Neuronal stem cell (in vitro differentiated cells): ENCODE data around the gene RB1.

Experiments used
- DNase-seq: peaks from one replicate; pipeline ENCODE4 v3.0.0-alpha.2; 2013; ENCODE audit warnings: low spot score
- H2AFZ ChIP-seq: one replicate; pipeline ENCODE4 v1.6.1; 2013; ENCODE audit warnings: mild to moderate bottlenecking, low read length, inconsistent platforms
- H2AK5ac ChIP-seq: 2 replicates; pipeline ENCODE4 v1.6.1; 2013; ENCODE audit warnings: low read depth, mild to moderate bottlenecking, inconsistent platforms, low read length, moderate library complexity, mixed read lengths
- H2BK120ac ChIP-seq: 2 replicates; pipeline ENCODE4 v1.6.1; 2013; ENCODE audit warnings: low read depth, mild to moderate bottlenecking, inconsistent platforms, low read length, moderate library complexity, mixed read lengths
- H2BK12ac ChIP-seq: one replicate; pipeline ENCODE4 v1.6.1; 2013; ENCODE audit warnings: low read length, inconsistent platforms
- H2BK15ac ChIP-seq: 2 replicates; pipeline ENCODE4 v1.6.1; 2013; ENCODE audit warnings: mild to moderate bottlenecking, low read length, inconsistent platforms, mixed read lengths
- H2BK5ac ChIP-seq: one replicate; pipeline ENCODE4 v1.6.1; 2013; ENCODE audit warnings: inconsistent platforms, mild to moderate bottlenecking, low read length, moderate library complexity
- H3K14ac ChIP-seq: one replicate; pipeline ENCODE4 v1.6.1; 2013; ENCODE audit warnings: low read length, inconsistent platforms
- H3K18ac ChIP-seq: 2 replicates; pipeline ENCODE4 v1.6.1; 2013; ENCODE audit warnings: low read length, inconsistent platforms
- H3K23ac ChIP-seq: 2 replicates; pipeline ENCODE4 v1.6.1; 2013; ENCODE audit warnings: low read depth, mild to moderate bottlenecking, mixed read lengths, low read length, inconsistent platforms; ENCODE audit not compliant: poor library complexity
- H3K27ac ChIP-seq: replicated peaks from 3 replicates; pipeline ENCODE4 v1.5.1; 2013; ENCODE audit warnings: low read length, inconsistent platforms
- H3K27me3 ChIP-seq, 3 experiments: 2 replicates each; pipeline ENCODE4 v1.6.1; 2013; ENCODE audit warnings: low read length in 3 of 3, mild to moderate bottlenecking in 2 of 3, inconsistent platforms in 1 of 3, low read depth in 1 of 3, mixed read lengths in 1 of 3, moderate library complexity in 1 of 3; ENCODE audit not compliant: control insufficient read depth in 3 of 3, insufficient read depth in 3 of 3
- H3K36me3 ChIP-seq, 2 donors: replicated peaks in 1 of 2; 2 replicates each; pipeline ENCODE4 v1.6.1; 2013; ENCODE audit warnings: low read length in 2 of 2; ENCODE audit not compliant: control insufficient read depth in 2 of 2, insufficient read depth in 2 of 2
- H3K4ac ChIP-seq: 2 replicates; pipeline ENCODE4 v1.6.1; 2013; ENCODE audit warnings: inconsistent platforms, mild to moderate bottlenecking, low read length, moderate library complexity
- H3K4me1 ChIP-seq, 2 donors: 1 replicate in 1 of 2; 2 replicates in 1 of 2; pipeline ENCODE4 v1.6.1; 2013; ENCODE audit warnings: low read length in 2 of 2, low read depth in 1 of 2; ENCODE audit not compliant: control insufficient read depth in 2 of 2, insufficient read depth in 1 of 2
- H3K4me2 ChIP-seq: one replicate; pipeline ENCODE4 v1.6.1; 2013; ENCODE audit warnings: mild to moderate bottlenecking, low read length, inconsistent platforms; ENCODE audit not compliant: insufficient read depth, poor library complexity, severe bottlenecking
- H3K4me3 ChIP-seq, 2 donors: 2 replicates each; pipeline ENCODE4 v1.5.1; 2013; ENCODE audit warnings: low read length in 2 of 2, mild to moderate bottlenecking in 2 of 2, inconsistent platforms in 1 of 2, moderate library complexity in 1 of 2
- H3K79me1 ChIP-seq: one replicate; pipeline ENCODE4 v1.6.1; 2013; ENCODE audit warnings: low read depth, mild to moderate bottlenecking, inconsistent platforms, low read length, moderate library complexity
- H3K9ac ChIP-seq: one replicate; pipeline ENCODE4 v1.6.1; 2013; ENCODE audit warnings: mild to moderate bottlenecking, low read depth, low read length, inconsistent platforms; ENCODE audit not compliant: poor library complexity
- H3K9me3 ChIP-seq, 2 donors: replicated peaks in 1 of 2; 2 replicates each; pipeline versions ENCODE3 to v1.6.1; 2013; ENCODE audit warnings: low read length in 2 of 2, mild to moderate bottlenecking in 2 of 2, inconsistent platforms in 1 of 2, low read depth in 1 of 2, mixed read lengths in 1 of 2, moderate library complexity in 1 of 2; ENCODE audit not compliant: control insufficient read depth in 2 of 2, insufficient read depth in 1 of 2
- H4K8ac ChIP-seq: one replicate; pipeline ENCODE4 v1.6.1; 2013; ENCODE audit warnings: low read depth, mild to moderate bottlenecking, inconsistent platforms, low read length, moderate library complexity
- H4K91ac ChIP-seq: one replicate; pipeline ENCODE4 v1.6.1; 2013; ENCODE audit warnings: low read length, low read depth, mild to moderate bottlenecking, inconsistent platforms; ENCODE audit not compliant: poor library complexity
- WGBS, 2 donors: extraction: QIAGEN DNeasy Blood & Tissue Kit; methylation state at CpG; one replicate each; pipeline ENCODE4 v1.1.7; 2013; ENCODE audit warnings: missing lambda C conversion rate in 2 of 2, mixed read lengths in 1 of 2; ENCODE audit not compliant: insufficient read length in 2 of 2, insufficient replicate concordance in 1 of 2; ENCODE audit errors: extremely low coverage in 2 of 2; 5-methylcytosine and 5-hydroxymethylcytosine counted together

RB1 gene

GRCh38 chr13:48281556-48281955 is 22.0 kb upstream of the RB1 start:
- Histone ChIP-seq H3K27me3 (no peaks in the 10 kb centered on the region), H3K18ac (no peak overlapping the region), H3K4me2 (no peak overlapping the region), H2BK12ac (no peak overlapping the region), H3K36me3 (no peaks in the 10 kb centered on the region), H2AK5ac (no peak overlapping the region), H2AFZ (no peak overlapping the region), H2BK15ac (no peak overlapping the region), H3K4ac (no peak overlapping the region), H3K27ac (no peak overlapping the region), H4K91ac (no peak overlapping the region), H4K8ac (no peak overlapping the region), H2BK120ac (no peak overlapping the region), H3K79me1 (no peaks in the 10 kb centered on the region), H2BK5ac (no peak overlapping the region), H3K4me1 (no peaks in the 10 kb centered on the region), H3K9me3 (no peaks in the 10 kb centered on the region), H3K23ac (no peak overlapping the region), H3K14ac (no peak overlapping the region), H3K9ac (no peak overlapping the region), H3K4me3 (no peak overlapping the region)
- no peak for DNase-seq
- no CpG with 5 or more reads among the region's 1 CpG for WGBS, 2 donors

GRCh38 chr13:48291730-48292129 is 11.8 kb upstream of the RB1 start:
- Histone ChIP-seq H2AK5ac (no peak overlapping the region), H3K27me3 (no peaks in the 10 kb centered on the region), H3K36me3 (no peaks in the 10 kb centered on the region), H2BK15ac (no peak overlapping the region), H3K27ac (no peak overlapping the region), H3K23ac (no peak overlapping the region), H3K18ac (no peak overlapping the region), H3K4me1 (no peaks in the 10 kb centered on the region), H4K8ac (no peak overlapping the region), H2BK5ac (no peak overlapping the region), H3K14ac (no peak overlapping the region), H3K79me1 (no peaks in the 10 kb centered on the region), H2BK120ac (no peak overlapping the region), H3K4me2 (no peak overlapping the region), H4K91ac (no peak overlapping the region), H2BK12ac (no peak overlapping the region), H3K9ac (no peak overlapping the region), H2AFZ (no peak overlapping the region), H3K4me3 (no peak overlapping the region), H3K9me3 (no peaks in the 10 kb centered on the region), H3K4ac (no peak overlapping the region)
- WGBS, 2 donors = no CpG with 5 or more reads among the region's 2 CpGs
- no peak for DNase-seq

DNA sequence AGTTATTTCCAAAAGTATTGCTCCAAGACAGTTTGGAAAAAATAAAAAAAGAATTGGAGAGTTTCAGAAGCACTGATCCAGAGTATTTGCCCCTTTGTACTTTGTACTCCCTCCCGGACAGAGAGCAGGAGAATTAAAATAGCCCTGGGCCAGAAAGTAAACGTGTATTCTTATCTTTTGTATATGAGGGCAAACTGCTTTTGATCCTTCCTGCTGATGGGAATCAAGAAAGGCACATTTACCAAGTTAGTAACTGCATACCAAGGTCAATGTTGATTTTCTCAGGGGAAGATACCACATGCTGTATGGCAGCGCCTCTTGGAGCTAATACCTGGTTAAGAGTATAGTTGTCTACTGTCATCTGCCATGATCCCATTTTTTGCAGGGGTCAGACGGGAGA is 10.9 kb upstream of the RB1 start:
- no peak overlapping the region for H2BK12ac ChIP-seq
- no CpG with 5 or more reads among the region's 4 CpGs for WGBS, 2 donors
- H2AK5ac ChIP-seq = no peak overlapping the region
- no peaks in the 10 kb centered on the region for H3K79me1 ChIP-seq
- no peak overlapping the region for H2AFZ ChIP-seq
- H2BK5ac ChIP-seq = no peak overlapping the region
- H3K9me3 ChIP-seq = no peaks in the 10 kb centered on the region
- no peak overlapping the region for H4K91ac ChIP-seq
- H3K27ac ChIP-seq = no peak overlapping the region
- no peak overlapping the region for H3K4ac ChIP-seq
- H2BK120ac ChIP-seq = no peak overlapping the region
- H3K9ac ChIP-seq = no peak overlapping the region
- no peaks in the 10 kb centered on the region for H3K36me3 ChIP-seq
- H2BK15ac ChIP-seq = no peak overlapping the region
- H3K23ac ChIP-seq = no peak overlapping the region
- no peak overlapping the region for H3K18ac ChIP-seq
- no peak for DNase-seq
- no peak overlapping the region for H3K14ac ChIP-seq
- H4K8ac ChIP-seq = no peak overlapping the region
- no peaks in the 10 kb centered on the region for H3K4me1 ChIP-seq
- H3K4me3 ChIP-seq = no peak overlapping the region
- H3K4me2 ChIP-seq = no peak overlapping the region
- H3K27me3 ChIP-seq = no peaks in the 10 kb centered on the region

DNA sequence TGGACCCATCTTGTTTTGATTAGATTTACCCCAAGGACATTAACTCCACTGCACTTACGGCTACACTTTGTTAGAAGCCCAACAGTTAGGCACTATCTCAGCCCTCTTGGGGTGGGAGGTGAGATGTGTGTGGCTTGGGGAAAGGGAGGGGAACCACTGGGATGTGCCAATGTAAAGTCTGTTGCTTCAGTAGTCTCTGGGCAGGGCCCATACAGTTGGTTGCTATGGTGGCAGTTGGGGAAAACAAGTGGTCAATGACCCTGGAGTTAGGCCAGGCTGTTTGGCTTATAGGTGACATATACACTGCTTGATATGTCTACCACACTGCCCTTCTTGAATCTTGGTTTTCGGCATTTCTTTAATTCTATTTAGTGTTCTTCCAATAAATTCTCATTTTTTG is 8.9 kb upstream of the RB1 start:
- no peaks in the 10 kb centered on the region for H3K79me1 ChIP-seq
- H3K4ac ChIP-seq = no peak overlapping the region
- H2BK120ac ChIP-seq = no peak overlapping the region
- H3K9ac ChIP-seq = no peak overlapping the region
- DNase-seq = no peak
- no peak overlapping the region for H3K18ac ChIP-seq
- H3K4me1 ChIP-seq = no peaks in the 10 kb centered on the region
- no peak overlapping the region for H2AFZ ChIP-seq
- WGBS, 2 donors = no CpG with 5 or more reads among the region's 2 CpGs
- no peak overlapping the region for H3K4me3 ChIP-seq
- no peak overlapping the region for H2BK12ac ChIP-seq
- no peaks in the 10 kb centered on the region for H3K27me3 ChIP-seq
- no peak overlapping the region for H3K4me2 ChIP-seq
- no peaks in the 10 kb centered on the region for H3K36me3 ChIP-seq
- no peak overlapping the region for H4K8ac ChIP-seq
- no peak overlapping the region for H3K23ac ChIP-seq
- H2BK15ac ChIP-seq = no peak overlapping the region
- no peak overlapping the region for H3K14ac ChIP-seq
- no peak overlapping the region for H3K27ac ChIP-seq
- H2BK5ac ChIP-seq = no peak overlapping the region
- H3K9me3 ChIP-seq = no peaks in the 10 kb centered on the region
- H2AK5ac ChIP-seq = no peak overlapping the region
- no peak overlapping the region for H4K91ac ChIP-seq
